GM23338 (cell line): Measurements from ENCODE around the gene C4A.

ENCODE experiments used
- CTCF ChIP-seq, 2 experiments: fragments of 200-600 bp in 1 of 2; sonication (generic) in 1 of 2; conservative IDR thresholded peaks; 2 replicates each; pipeline versions ENCODE4 v1.5.1 to v1.6.1; 2016 to 2017; ENCODE audit warnings: antibody characterized with exemption in 2 of 2, low read depth in 2 of 2, mild to moderate bottlenecking in 2 of 2, moderate library complexity in 1 of 2
- EZH2phosphoT487 ChIP-seq: fragments of 200-600 bp; sonication (generic); IDR thresholded peaks from one replicate; pipeline ENCODE4 v1.8.1; 2018; ENCODE audit warnings: antibody characterized with exemption; ENCODE audit not compliant: unreplicated experiment

- TF ChIP-seq CTCF (conservative IDR thresholded peaks at IDR 0.05; ENCODE audit: low read depth in 2 of 2) = no peak
- no peak for TF ChIP-seq EZH2phosphoT487
Measured at GRCh38 chr6:31948306-31948705, 33.6 kb upstream of the C4A start.
